GM10248 (cell line): ENCODE measurements around the gene ARHGEF37.
"Not testable (repeated sequence)": the region's sequence is repeated elsewhere in the genome, so short reads cannot be mapped to it uniquely, and the experiment has no call there.

Experiments
- CTCF ChIA-PET: fragments of 300-600 bp; sonication (Branson Sonifier 250); formaldehyde crosslinking; extraction: SDS; loops from one replicate; lab custom pipeline; 2021; ENCODE audit warnings: antibody characterized with exemption; lab: Yijun Ruan, JAX
- POLR2A ChIA-PET: fragments of 350-650 bp; sonication (Branson Sonifier 250); formaldehyde crosslinking; extraction: SDS; loops from one replicate; lab custom pipeline; 2020; ENCODE audit warnings: antibody characterized with exemption; lab: Yijun Ruan, JAX
- DNase-seq: peaks from one replicate; pipeline ENCODE4 v3.0.0; 2012; ENCODE audit errors: extremely low spot score
- TF ChIP-seq, protein P1 (sequence below): IDR thresholded peaks from 2 replicates; pipeline ENCODE4 v1.5.1; 2012; ENCODE audit warnings: mild to moderate bottlenecking, low read depth; ENCODE audit errors: extremely low read depth, missing control alignments, control extremely low read depth

The ARHGEF37 gene

DNA sequence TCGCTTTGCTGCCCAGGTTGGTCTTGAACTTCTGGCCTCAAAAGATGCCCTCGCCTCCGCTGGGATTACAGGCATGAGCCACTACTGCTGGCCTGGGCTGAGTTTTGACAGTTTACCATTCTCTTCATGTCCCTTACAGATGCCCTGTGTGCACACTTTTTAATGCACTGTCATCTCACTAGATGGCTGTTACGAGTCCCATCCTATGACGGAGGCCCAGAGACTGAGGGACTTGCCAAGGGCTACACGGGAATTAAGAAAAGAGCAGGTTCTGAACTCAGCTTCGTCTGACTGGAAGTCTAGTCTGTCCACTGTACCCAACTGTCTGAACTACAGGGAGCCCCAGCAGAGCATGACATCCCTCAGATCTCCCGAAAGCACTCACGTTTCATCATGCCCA lies 63.9 kb downstream of the ARHGEF37 start:
- no peak for DNase-seq
- ChIA-PET CTCF (interaction anchor here (0.8 to 15.7 kb wide), 6 partner anchors 12 to 346 kb away, joined by 3 to 297 read pairs (median 9); no protein-coding TSS in a partner anchor), POLR2A (no interaction called here)
- TF ChIP-seq, protein P1, sequence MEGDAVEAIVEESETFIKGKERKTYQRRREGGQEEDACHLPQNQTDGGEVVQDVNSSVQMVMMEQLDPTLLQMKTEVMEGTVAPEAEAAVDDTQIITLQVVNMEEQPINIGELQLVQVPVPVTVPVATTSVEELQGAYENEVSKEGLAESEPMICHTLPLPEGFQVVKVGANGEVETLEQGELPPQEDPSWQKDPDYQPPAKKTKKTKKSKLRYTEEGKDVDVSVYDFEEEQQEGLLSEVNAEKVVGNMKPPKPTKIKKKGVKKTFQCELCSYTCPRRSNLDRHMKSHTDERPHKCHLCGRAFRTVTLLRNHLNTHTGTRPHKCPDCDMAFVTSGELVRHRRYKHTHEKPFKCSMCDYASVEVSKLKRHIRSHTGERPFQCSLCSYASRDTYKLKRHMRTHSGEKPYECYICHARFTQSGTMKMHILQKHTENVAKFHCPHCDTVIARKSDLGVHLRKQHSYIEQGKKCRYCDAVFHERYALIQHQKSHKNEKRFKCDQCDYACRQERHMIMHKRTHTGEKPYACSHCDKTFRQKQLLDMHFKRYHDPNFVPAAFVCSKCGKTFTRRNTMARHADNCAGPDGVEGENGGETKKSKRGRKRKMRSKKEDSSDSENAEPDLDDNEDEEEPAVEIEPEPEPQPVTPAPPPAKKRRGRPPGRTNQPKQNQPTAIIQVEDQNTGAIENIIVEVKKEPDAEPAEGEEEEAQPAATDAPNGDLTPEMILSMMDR: no peak

DNA sequence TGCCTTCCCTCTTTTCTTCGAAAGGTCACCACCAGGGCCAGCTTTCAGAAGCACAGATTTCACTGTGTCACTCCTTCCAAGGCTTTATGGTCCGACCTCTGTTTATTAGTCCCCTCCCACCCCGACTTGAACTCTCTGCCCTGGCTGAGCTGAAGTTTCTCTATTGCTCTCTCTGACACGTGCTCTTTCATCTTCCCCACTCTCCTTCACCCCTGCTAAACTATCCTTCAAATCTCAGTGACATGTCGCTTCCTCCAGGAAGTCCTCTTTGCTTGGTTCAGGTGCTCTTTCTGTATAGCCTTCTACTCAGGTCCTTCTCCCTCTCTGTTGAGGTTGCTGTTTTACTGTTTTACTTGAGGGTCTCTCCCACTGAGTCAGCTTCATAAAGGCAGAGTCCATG lies 64.4 kb downstream of the ARHGEF37 start:
- CTCF ChIA-PET: interaction anchor here (1.0 to 15.7 kb wide), 8 partner anchors 9 to 345 kb away, joined by 3 to 297 read pairs (median 6); no protein-coding TSS in a partner anchor
- no peak for DNase-seq
- TF ChIP-seq, protein P1: no peak
- POLR2A ChIA-PET: no interaction called here

DNA sequence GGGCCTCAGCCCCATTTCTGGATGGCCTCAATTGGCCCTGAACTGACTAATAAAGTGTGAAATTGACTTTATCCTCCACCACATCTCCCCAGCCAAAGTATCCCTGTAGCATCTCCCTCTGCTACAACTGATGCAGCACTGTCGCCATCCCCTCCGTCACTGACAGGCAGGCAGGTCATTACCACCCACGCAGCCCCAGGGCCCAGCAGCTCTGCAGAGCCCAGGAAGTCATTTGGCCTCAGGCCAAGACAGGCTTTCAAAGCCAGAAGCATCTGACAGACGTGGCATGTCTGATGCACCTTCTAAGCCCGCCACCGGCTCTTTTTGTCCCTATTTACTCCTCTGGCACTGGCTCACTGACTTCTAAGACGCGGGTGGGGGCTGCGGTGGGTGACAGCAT lies 65.3 kb downstream of the ARHGEF37 start:
- DNase-seq: no peak
- TF ChIP-seq, protein P1: no peak
- ChIA-PET CTCF (interaction anchor here (1.0 to 15.4 kb wide), 6 partner anchors 10 to 344 kb away, joined by 3 to 225 read pairs (median 5); no protein-coding TSS in a partner anchor), POLR2A (no interaction called here)

DNA sequence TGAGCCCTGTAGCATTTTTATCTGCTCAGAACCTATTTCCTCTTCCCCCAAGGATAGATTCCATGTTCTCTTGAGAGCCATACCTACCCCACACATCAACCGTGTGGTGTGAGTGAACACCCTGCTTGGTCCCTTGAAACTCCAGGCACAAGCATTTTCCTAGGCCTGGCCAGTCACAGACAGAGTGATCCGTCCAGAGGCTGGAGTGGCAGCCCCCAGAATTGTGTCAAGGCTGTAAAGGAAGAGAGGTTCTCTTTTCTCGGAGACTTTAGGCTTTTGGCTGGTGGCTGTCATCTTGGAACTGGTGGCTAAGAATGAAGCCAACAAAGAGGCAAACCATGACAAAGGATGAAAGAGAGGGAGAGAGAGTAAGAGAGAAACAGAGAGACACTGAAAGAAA lies 66.0 kb downstream of the ARHGEF37 start:
- POLR2A ChIA-PET: no interaction called here
- CTCF ChIA-PET: interaction anchor here (1.5 to 15.4 kb wide), 2 partner anchors 10 to 206 kb away, joined by 4 to 225 read pairs; no protein-coding TSS in a partner anchor
- DNase-seq: no peak
- TF ChIP-seq, protein P1: no peak

DNA sequence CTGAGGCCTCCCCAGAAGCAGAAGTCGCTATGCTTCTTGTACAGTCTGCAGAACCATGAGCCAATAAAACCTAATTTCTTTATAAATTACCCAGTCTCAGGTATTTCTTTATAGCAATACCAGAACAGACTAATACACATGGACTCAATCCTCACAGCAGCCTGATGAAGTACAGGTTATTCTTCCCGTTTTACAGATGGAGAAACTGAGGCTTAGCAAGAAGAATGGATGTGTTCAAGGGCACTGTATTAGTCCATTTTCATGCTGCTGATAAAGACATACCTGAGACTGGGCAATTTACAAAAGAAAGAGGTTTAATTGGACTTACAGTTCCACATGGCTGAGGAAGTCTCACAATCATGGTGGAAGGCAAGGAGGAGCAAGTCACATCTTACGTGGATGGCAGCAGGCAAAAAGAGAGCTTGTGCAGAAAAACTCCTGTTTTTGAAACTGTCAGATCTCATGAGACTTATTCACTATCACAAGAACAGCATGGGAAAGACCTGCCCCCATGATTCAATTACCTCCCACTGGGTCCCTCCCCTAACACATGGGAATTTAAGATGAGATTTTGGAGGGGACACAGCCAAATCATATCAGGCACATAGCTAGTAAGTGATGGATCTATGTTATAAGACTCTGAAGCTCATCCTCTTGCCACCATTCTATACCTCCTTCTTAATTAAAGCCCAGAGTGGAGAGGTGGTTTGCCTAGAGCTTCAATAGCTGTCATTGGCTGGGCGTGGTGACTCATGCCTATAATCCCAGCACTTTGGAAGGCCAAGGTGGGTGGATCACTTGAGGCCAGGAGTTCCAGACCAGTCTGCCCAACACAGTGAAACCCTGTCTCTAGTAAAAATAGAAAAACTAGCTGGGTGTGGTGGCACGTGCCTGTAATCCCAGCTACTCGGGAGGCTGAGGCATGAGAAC lies 67.4 kb downstream of the ARHGEF37 start:
- DNase-seq, POLR2A ChIA-PET: not testable (repeated sequence)
- CTCF ChIA-PET: interaction anchor here (0.7 to 1.5 kb wide), 3 partner anchors 12 to 204 kb away, joined by 3 to 6 read pairs (median 4); no protein-coding TSS in a partner anchor

DNA sequence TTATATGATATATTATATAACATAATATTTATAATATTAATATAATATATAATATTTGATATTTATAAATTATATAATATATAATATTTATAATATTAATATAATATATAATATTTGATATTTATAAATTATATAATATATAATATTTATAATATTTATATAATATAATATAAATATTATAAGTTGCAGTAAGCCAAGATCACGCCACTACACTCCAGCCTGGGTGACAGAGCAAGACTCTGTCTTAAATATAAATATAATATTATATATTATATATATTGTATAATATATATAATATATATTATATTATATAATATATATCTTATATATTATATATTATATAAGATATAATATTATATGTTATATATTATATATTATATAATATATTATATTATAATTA lies 68.4 kb downstream of the ARHGEF37 start:
- DNase-seq, POLR2A ChIA-PET: not testable (repeated sequence)
- CTCF ChIA-PET: interaction anchor here (1.5 kb wide), 1 partner anchor 179 kb away, joined by 4 read pairs; no protein-coding TSS in a partner anchor

DNA sequence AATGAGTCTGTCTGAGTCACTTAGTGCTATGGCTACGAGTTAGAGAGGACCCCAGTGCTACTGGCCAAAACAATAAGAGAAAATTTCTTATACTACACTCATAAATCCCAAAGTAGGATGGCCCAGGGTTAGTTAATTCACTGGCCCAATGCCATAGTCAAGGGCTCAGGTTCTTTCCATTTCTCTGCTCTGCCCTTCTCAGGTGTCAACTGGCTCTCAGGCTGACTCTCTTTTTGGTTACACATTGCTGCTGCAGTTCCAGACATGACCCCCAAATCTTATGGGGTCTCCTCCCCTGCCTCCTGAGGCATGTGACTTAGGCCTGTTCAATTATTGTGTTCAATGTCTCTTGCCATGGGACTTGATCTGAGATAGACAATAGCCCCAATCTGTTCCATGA lies 70.4 kb downstream of the ARHGEF37 start:
- ChIA-PET CTCF (interaction anchor here (1.0 to 1.9 kb wide), 4 partner anchors 14 to 183 kb away, joined by 4 to 10 read pairs (median 6); no protein-coding TSS in a partner anchor), POLR2A (no interaction called here)
- TF ChIP-seq, protein P1: no peak
- DNase-seq: no peak
